IMR-90 (cell line): ENCODE results near the gene PDCD10. TPM values are rescaled to one million over a fixed set of nuclear protein-coding genes. Genes with fewer than 3 reads are reported as not detected.

Experiments
- ATAC-seq: fragments of 200-7000 bp; cut with Tn5 transposase; 2 replicates; pipeline ENCODE4 v1.9.1; 2020; ENCODE audit warnings: low read depth, mild to moderate bottlenecking, moderate library complexity
- BruUV-seq: library from RNA; stranded (reverse); fragments of 400-500 nt; replicated peaks from 2 replicates; lab custom pipeline; 2021; lab: Mats Ljungman, UMichigan
- CTCF ChIA-PET: fragments of 300-600 bp; formaldehyde crosslinking; extraction: SDS; loops from one replicate; lab custom pipeline; 2021; ENCODE audit warnings: antibody characterized with exemption; lab: Yijun Ruan, JAX
- POLR2A ChIA-PET: fragments of 300-600 bp; sonication (Branson Sonifier 250); formaldehyde crosslinking; loops from one replicate; lab custom pipeline; 2022; ENCODE audit warnings: antibody characterized with exemption; ENCODE audit not compliant: unreplicated experiment; lab: Charles Lee
- DNase-seq: peaks from one replicate; pipeline ENCODE4 v3.0.0; 2013
- H2AFZ ChIP-seq: replicated peaks from 2 replicates; pipeline ENCODE3; 2013; ENCODE audit warnings: low read length, mild to moderate bottlenecking; ENCODE audit not compliant: poor library complexity
- H2AK5ac ChIP-seq: 2 replicates; pipeline ENCODE4 v1.6.1; 2013; ENCODE audit warnings: low read depth, low read length, inconsistent platforms
- H2AK9ac ChIP-seq: replicated peaks from 2 replicates; pipeline ENCODE3; 2013; ENCODE audit warnings: mild to moderate bottlenecking, low read depth, low read length, moderate library complexity; ENCODE audit not compliant: poor library complexity
- H2BK120ac ChIP-seq: 2 replicates; pipeline ENCODE4 v1.6.1; 2013; ENCODE audit warnings: low read depth, low read length, inconsistent platforms
- H2BK15ac ChIP-seq: 3 replicates; pipeline ENCODE4 v1.6.1; 2013; ENCODE audit warnings: low read depth, low read length, inconsistent platforms
- H2BK20ac ChIP-seq: 2 replicates; pipeline ENCODE4 v1.6.1; 2013; ENCODE audit warnings: low read depth, mild to moderate bottlenecking, inconsistent platforms, low read length, moderate library complexity
- H2BK5ac ChIP-seq: 2 replicates; pipeline ENCODE4 v1.6.1; 2013; ENCODE audit warnings: mild to moderate bottlenecking, low read depth, low read length, inconsistent platforms; ENCODE audit not compliant: poor library complexity, severe bottlenecking
- H3K14ac ChIP-seq: replicated peaks from 2 replicates; pipeline ENCODE4 v1.6.1; 2013; ENCODE audit warnings: low read depth, low read length, inconsistent platforms
- H3K18ac ChIP-seq: 2 replicates; pipeline ENCODE4 v1.6.1; 2013; ENCODE audit warnings: low read depth, low read length, control low read depth
- H3K23ac ChIP-seq: 2 replicates; pipeline ENCODE4 v1.6.1; 2013; ENCODE audit warnings: low read depth, low read length, inconsistent platforms
- H3K27ac ChIP-seq: 2 replicates; pipeline ENCODE4 v1.5.1; 2013; ENCODE audit warnings: mild to moderate bottlenecking, control low read depth, low read length; ENCODE audit not compliant: insufficient read depth
- H3K27me3 ChIP-seq: 2 replicates; pipeline ENCODE4 v1.6.1; 2013; ENCODE audit warnings: low read length; ENCODE audit not compliant: control insufficient read depth, insufficient read depth
- H3K36me3 ChIP-seq: 2 replicates; pipeline ENCODE4 v1.6.1; 2013; ENCODE audit warnings: low read length, mixed read lengths; ENCODE audit not compliant: control insufficient read depth, insufficient read depth
- H3K4ac ChIP-seq: 2 replicates; pipeline ENCODE4 v1.6.1; 2013; ENCODE audit warnings: low read depth, low read length, inconsistent platforms
- H3K4me1 ChIP-seq: 2 replicates; pipeline ENCODE4 v1.6.1; 2013; ENCODE audit warnings: low read length, mixed read lengths; ENCODE audit not compliant: control insufficient read depth, insufficient read depth
- H3K4me2 ChIP-seq: 2 replicates; pipeline ENCODE4 v1.6.1; 2013; ENCODE audit warnings: low read depth, mild to moderate bottlenecking, control low read depth, low read length, moderate library complexity
- H3K4me3 ChIP-seq: 2 replicates; pipeline ENCODE4 v1.5.1; 2013; ENCODE audit warnings: low read depth, mild to moderate bottlenecking, control low read depth, low read length, moderate library complexity; ENCODE audit not compliant: insufficient read depth
- H3K56ac ChIP-seq: 2 replicates; pipeline ENCODE4 v1.6.1; 2013; ENCODE audit warnings: low read length, inconsistent platforms; ENCODE audit not compliant: insufficient read depth; ENCODE audit errors: extremely low read depth
- H3K79me1 ChIP-seq, 2 experiments: 2 replicates each; pipeline ENCODE4 v1.6.1; 2013; ENCODE audit warnings: low read length in 2 of 2, inconsistent platforms in 1 of 2, low read depth in 1 of 2
- H3K9ac ChIP-seq: 2 replicates; pipeline ENCODE4 v1.6.1; 2013; ENCODE audit warnings: low read depth, low read length, control low read depth
- H3K9me1 ChIP-seq: 2 replicates; pipeline ENCODE4 v1.6.1; 2013; ENCODE audit warnings: low read length, inconsistent platforms; ENCODE audit not compliant: insufficient read depth
- H3K9me3 ChIP-seq: 2 replicates; pipeline ENCODE4 v1.6.1; 2013; ENCODE audit warnings: low read length; ENCODE audit not compliant: control insufficient read depth, insufficient read depth
- H4K20me1 ChIP-seq: 2 replicates; pipeline ENCODE4 v1.6.1; 2013; ENCODE audit warnings: low read length, inconsistent platforms; ENCODE audit not compliant: insufficient read depth
- H4K5ac ChIP-seq: 2 replicates; pipeline ENCODE4 v1.6.1; 2013; ENCODE audit warnings: mild to moderate bottlenecking, low read depth, low read length, control low read depth
- H4K8ac ChIP-seq, 2 experiments: 2 replicates each; pipeline ENCODE4 v1.6.1; 2013; ENCODE audit warnings: low read depth in 2 of 2, low read length in 2 of 2, control low read depth in 1 of 2, inconsistent platforms in 1 of 2
- H4K91ac ChIP-seq: 2 replicates; pipeline ENCODE4 v1.6.1; 2013; ENCODE audit warnings: low read depth, low read length, inconsistent platforms; ENCODE audit not compliant: insufficient read depth
- MAZ ChIP-seq: IDR thresholded peaks from 2 replicates; pipeline ENCODE4 v1.6.1; 2012; ENCODE audit warnings: low read depth, mild to moderate bottlenecking, low read length, improper control_type of control experiment, moderate library complexity, borderline replicate concordance
- SMC3 ChIP-seq: fragments of 150-350 bp; IDR thresholded peaks from 2 replicates; pipeline ENCODE4 v1.6.1; 2016; ENCODE audit warnings: low read depth, mild to moderate bottlenecking, antibody characterized with exemption, low read length, moderate library complexity
- WGBS, 2 experiments: methylation state at CpG; one replicate each; pipeline versions ENCODE4 v1.1.5 to v1.1.7; 2013; ENCODE audit warnings: missing lambda C conversion rate in 2 of 2; ENCODE audit not compliant: insufficient read length in 1 of 2; ENCODE audit errors: extremely low coverage in 2 of 2; 5-methylcytosine and 5-hydroxymethylcytosine counted together
- dilution Hi-C: fragments of 300-500 bp; cut with HindIII; formaldehyde crosslinking; loops from one replicate; pipeline ENCODE4 v1.14.3; 2018; ENCODE audit warnings: low sequenced_read_pairs; ENCODE audit not compliant: unreplicated experiment
- in situ Hi-C: fragments of 300-500 bp; cut with MboI; formaldehyde crosslinking; loops from 3 replicates; pipeline ENCODE4 v1.14.3; 2019; ENCODE audit warnings: low sequenced_read_pairs, inconsistent platforms, mixed read lengths
- intact Hi-C: fragments of 100-400 bp; cut with micrococcal nuclease; formaldehyde crosslinking; loops from 2 replicates; pipeline ENCODE4 v1.10.0; 2022
- polyA plus RNA-seq, 3 experiments: library from polyadenylated mRNA; depleted of rRNA; stranded (reverse); fragments of >200 nt; gene quantifications; 2 replicates each; pipeline ENCODE4 v1.2.3, GENCODE V29; 2012; ENCODE audit warnings: low replicate concordance in 1 of 3
- total RNA-seq: library from RNA; depleted of rRNA; stranded (reverse); fragments of >200 nt; gene quantifications from 2 replicates; pipeline ENCODE4 v1.2.3, GENCODE V29; 2012

PDCD10 gene
- total and polyA plus RNA-seq, 2 of the 4 experiments (the other 2 are of a cell fraction) = 36.7 to 47.3 TPM

DNA sequence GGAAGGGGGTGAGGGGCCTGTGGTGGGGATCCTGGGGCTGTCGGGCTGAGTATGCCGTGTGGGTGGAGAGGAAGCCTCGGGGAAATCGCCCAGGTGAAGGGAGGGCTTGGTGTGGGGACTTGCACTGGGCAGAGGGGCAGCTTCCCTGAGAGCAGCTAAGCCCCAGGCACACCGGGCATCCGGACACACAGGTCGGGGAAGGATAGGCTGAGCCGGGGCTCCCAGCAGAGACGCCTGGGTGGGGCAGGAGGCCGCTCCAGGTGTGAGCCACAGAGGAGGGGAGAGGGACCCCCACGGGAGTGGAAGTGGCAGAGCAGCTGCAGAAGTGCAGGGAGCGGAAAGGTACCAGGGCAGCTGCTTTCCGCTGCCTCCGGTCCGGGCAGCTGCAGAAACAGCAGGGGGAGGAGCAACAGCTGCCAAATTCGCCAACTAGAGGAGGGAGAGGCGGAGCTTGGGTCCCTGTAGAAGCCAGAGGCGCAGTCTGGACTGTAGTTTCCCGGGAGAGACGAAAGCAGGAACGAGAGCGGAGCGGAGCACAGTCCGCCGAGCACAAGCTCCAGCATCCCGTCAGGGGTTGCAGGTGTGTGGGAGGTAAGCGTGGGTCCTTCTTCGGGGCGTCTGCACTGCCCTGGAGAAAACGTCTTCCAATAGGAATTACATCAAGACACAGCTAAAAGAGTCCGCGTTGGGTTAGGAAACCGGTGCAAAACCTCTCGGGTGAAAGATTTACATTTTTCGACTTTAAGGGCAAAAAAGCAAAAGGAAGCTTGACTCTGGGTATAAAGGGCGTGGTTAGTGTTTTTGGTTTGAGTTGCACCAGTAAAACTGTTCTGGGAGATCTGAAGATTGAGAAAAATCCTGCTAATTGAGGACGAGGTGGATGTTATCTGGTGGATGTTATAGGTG lies 794 bp upstream of the PDCD10 start, which contains the start of gene SERPINI1:
Gene SERPINI1 (plus strand): TSS at position 489 of the 906 bp plus-strand sequence. CDS start 53,408 bp downstream, outside the sequence.
- Histone ChIP-seq H2AFZ (peak within 1 kb of the TSS; percentile 98), H3K18ac (peak within 1 kb of the TSS; percentile 26; the same call in 1 of the 2 replicates), H3K56ac (no peak within 1 kb of the TSS), H3K4me3 (peak within 1 kb of the TSS; percentile 80), H2BK20ac (no peak within 1 kb of the TSS), H3K9ac (peak within 1 kb of the TSS; percentile 80), H4K20me1 (peaks cover 11% of the 10 kb centered on the region), H3K9me3 (no peaks in the 10 kb centered on the region), H3K4me2 (peak within 1 kb of the TSS; percentile 75), H3K79me1 (peaks cover 4 to 10% of the 10 kb centered on the region in 2 experiments; a peak in 3 of 4 replicates), H3K36me3 (no peaks in the 10 kb centered on the region), H3K14ac (peak within 1 kb of the TSS; percentile 73; the same call in 1 of the 2 replicates), H3K4me1 (no peaks in the 10 kb centered on the region), H3K27ac (peak within 1 kb of the TSS; percentile 79), H3K23ac (peak within 1 kb of the TSS; percentile 67; the same call in 1 of the 2 replicates), H4K8ac (peak within 1 kb of the TSS; percentile 66 to 90), H3K27me3 (no peaks in the 10 kb centered on the region), H3K9me1 (peaks cover 3% of the 10 kb centered on the region; the same call in 1 of the 2 replicates), H2BK120ac (no peak within 1 kb of the TSS), H2AK5ac (no peak within 1 kb of the TSS), H2BK5ac (peak within 1 kb of the TSS; percentile 64), H2BK15ac (no peak within 1 kb of the TSS; the same call in 2 of the 3 replicates), H4K91ac (peak within 1 kb of the TSS; percentile 85), H3K4ac (peak within 1 kb of the TSS; percentile 89), H2AK9ac (peak within 1 kb of the TSS; percentile 50), H4K5ac (peak within 1 kb of the TSS; percentile 81)
- ATAC-seq = peak; percentile 83
- ChIA-PET CTCF (interaction anchor here (0.5 to 0.9 kb wide), 2 partner anchors 12 to 1753 kb away, joined by 3 read pairs; no protein-coding TSS in a partner anchor), POLR2A (interaction anchor here (0.6 to 1.1 kb wide), 2 partner anchors 8 to 83 kb away, joined by 3 read pairs; no protein-coding TSS in a partner anchor)
- in situ Hi-C loops = no loop called here
- no TSS peak for BruUV-seq
- peak; percentile 89 for DNase-seq
- intact Hi-C loops = loop anchor here (5.0 to 10.0 kb wide), 2 partner anchors 309 to 1723 kb away; no protein-coding TSS in a partner anchor
- 0% methylated on average over 12 of the region's 37 CpGs; no CpG with 5 or more reads in 1 of the 2 experiments for WGBS, 2 experiments
- TF ChIP-seq SMC3 = no peak
- TF ChIP-seq MAZ = 0 out of 2 replicates have a peak, but pooled peaks have one; percentile 30
- dilution Hi-C loops = no loop called here
